MM.1S (cell line): Measurements from ENCODE around the gene ZNF638.

Experiments used
- DNase-seq: peaks from one replicate; pipeline ENCODE4 v3.0.0-alpha.2; 2015
- H2AFZ ChIP-seq: fragments of 300-600 bp; sonication (generic); 2 replicates; pipeline ENCODE4 v1.6.0; 2016; ENCODE audit warnings: antibody characterized with exemption, low read length
- H3F3A ChIP-seq: fragments of 300-600 bp; sonication (generic); 2 replicates; pipeline ENCODE4 v1.6.1; 2016; ENCODE audit warnings: mild to moderate bottlenecking, antibody characterized with exemption, low read length, moderate library complexity, mixed read lengths; ENCODE audit not compliant: insufficient read depth
- H3K27ac ChIP-seq: fragments of 300-600 bp; sonication (generic); 2 replicates; pipeline ENCODE4 v1.5.1; 2016; ENCODE audit warnings: mild to moderate bottlenecking, low read length
- H3K27me3 ChIP-seq: fragments of 300-600 bp; sonication (generic); replicated peaks from 2 replicates; pipeline ENCODE4 v1.6.0; 2016; ENCODE audit warnings: low read length; ENCODE audit not compliant: insufficient read depth
- H3K36me3 ChIP-seq: fragments of 300-600 bp; sonication (generic); replicated peaks from 2 replicates; pipeline ENCODE4 v1.6.1; 2016; ENCODE audit warnings: mild to moderate bottlenecking, low read length, mixed read lengths; ENCODE audit not compliant: insufficient read depth
- H3K4me1 ChIP-seq: fragments of 300-600 bp; sonication (generic); 2 replicates; pipeline ENCODE4 v1.6.1; 2016; ENCODE audit warnings: low read length, mixed read lengths
- H3K4me2 ChIP-seq: fragments of 300-600 bp; sonication (generic); 2 replicates; pipeline ENCODE4 v1.6.0; 2016; ENCODE audit warnings: low read depth, low read length
- H3K4me3 ChIP-seq: fragments of 300-600 bp; sonication (generic); 2 replicates; pipeline ENCODE4 v1.5.1; 2016; ENCODE audit warnings: low read length, mixed read lengths
- H3K79me2 ChIP-seq: fragments of 300-600 bp; sonication (generic); 2 replicates; pipeline ENCODE4 v1.6.1; 2016; ENCODE audit warnings: mixed run types, low read length, mixed read lengths
- H3K9ac ChIP-seq: fragments of 300-600 bp; sonication (generic); 2 replicates; pipeline ENCODE4 v1.6.1; 2016; ENCODE audit warnings: low read length, mixed read lengths
- H3K9me2 ChIP-seq: fragments of 300-600 bp; sonication (generic); replicated peaks from 2 replicates; pipeline ENCODE4 v1.6.1; 2016; ENCODE audit warnings: mild to moderate bottlenecking, low read length, mixed read lengths; ENCODE audit not compliant: insufficient read depth
- H3K9me3 ChIP-seq: fragments of 300-600 bp; sonication (generic); replicated peaks from 2 replicates; pipeline ENCODE4 v1.6.1; 2016; ENCODE audit warnings: mild to moderate bottlenecking, low read length, mixed read lengths; ENCODE audit not compliant: insufficient read depth
- H4K20me1 ChIP-seq: fragments of 300-600 bp; sonication (generic); 2 replicates; pipeline ENCODE4 v1.6.1; 2016; ENCODE audit warnings: mild to moderate bottlenecking, low read length, moderate library complexity, mixed read lengths; ENCODE audit not compliant: insufficient read depth
- EZH2 ChIP-seq: fragments of 300-600 bp; sonication (generic); optimal IDR thresholded peaks from 2 replicates; pipeline ENCODE3; 2017; ENCODE audit warnings: low read depth, mild to moderate bottlenecking, antibody characterized with exemption, low read length, mixed read lengths
- EZH2phosphoT487 ChIP-seq: fragments of 300-600 bp; sonication (generic); IDR thresholded peaks from 2 replicates; pipeline ENCODE4 v1.6.1; 2018; ENCODE audit warnings: antibody characterized with exemption, low read length
- TF ChIP-seq, protein P1 (sequence below): fragments of 300-600 bp; sonication (generic); IDR thresholded peaks from 2 replicates; pipeline ENCODE4 v1.5.1; 2016; ENCODE audit warnings: antibody characterized with exemption, low read length, mixed read lengths

ZNF638 gene

DNA sequence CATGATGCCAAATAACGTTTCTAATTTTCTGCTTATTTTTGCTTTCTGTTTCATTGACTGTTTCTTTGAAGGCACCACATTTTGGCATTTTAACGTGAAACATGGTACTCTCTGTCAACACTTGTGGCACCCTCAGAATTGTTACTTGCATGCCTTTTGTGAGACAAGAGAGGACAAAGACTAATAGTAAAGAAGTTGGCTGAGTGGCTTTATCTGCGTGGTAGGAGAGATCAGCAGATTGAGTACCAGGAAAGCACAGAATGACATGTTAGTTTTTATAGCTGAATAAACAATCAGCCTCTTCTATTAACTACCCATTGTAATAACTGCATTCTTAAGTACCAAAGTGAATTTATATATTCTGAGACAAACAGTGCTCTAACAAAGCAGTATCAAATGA is 8.6 kb downstream of the ZNF638 start:
- no peak overlapping the region for H3K4me3 ChIP-seq
- no peaks in the 10 kb centered on the region for H3K4me1 ChIP-seq
- no peak overlapping the region for H3K4me2 ChIP-seq
- H3K79me2 ChIP-seq: peaks cover 98% of the 10 kb centered on the region
- no peaks in the 10 kb centered on the region for H3F3A ChIP-seq
- H3K9ac ChIP-seq: no peak overlapping the region
- H3K9me3 ChIP-seq: no peaks in the 10 kb centered on the region
- H4K20me1 ChIP-seq: peaks cover 17% of the 10 kb centered on the region
- no peak for TF ChIP-seq EZH2
- TF ChIP-seq, protein P1, sequence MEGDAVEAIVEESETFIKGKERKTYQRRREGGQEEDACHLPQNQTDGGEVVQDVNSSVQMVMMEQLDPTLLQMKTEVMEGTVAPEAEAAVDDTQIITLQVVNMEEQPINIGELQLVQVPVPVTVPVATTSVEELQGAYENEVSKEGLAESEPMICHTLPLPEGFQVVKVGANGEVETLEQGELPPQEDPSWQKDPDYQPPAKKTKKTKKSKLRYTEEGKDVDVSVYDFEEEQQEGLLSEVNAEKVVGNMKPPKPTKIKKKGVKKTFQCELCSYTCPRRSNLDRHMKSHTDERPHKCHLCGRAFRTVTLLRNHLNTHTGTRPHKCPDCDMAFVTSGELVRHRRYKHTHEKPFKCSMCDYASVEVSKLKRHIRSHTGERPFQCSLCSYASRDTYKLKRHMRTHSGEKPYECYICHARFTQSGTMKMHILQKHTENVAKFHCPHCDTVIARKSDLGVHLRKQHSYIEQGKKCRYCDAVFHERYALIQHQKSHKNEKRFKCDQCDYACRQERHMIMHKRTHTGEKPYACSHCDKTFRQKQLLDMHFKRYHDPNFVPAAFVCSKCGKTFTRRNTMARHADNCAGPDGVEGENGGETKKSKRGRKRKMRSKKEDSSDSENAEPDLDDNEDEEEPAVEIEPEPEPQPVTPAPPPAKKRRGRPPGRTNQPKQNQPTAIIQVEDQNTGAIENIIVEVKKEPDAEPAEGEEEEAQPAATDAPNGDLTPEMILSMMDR: no peak
- TF ChIP-seq EZH2phosphoT487: no peak
- no peak overlapping the region for H2AFZ ChIP-seq
- H3K36me3 ChIP-seq: no peaks in the 10 kb centered on the region
- no peaks in the 10 kb centered on the region for H3K27me3 ChIP-seq
- no peaks in the 10 kb centered on the region for H3K9me2 ChIP-seq
- no peak overlapping the region for H3K27ac ChIP-seq
- DNase-seq: no peak

- Histone ChIP-seq H3K27ac (no peak overlapping the region), H4K20me1 (peaks cover 15% of the 10 kb centered on the region), H3K36me3 (no peaks in the 10 kb centered on the region), H2AFZ (no peak overlapping the region), H3K4me3 (no peak overlapping the region), H3K4me2 (no peak overlapping the region), H3K79me2 (peaks cover 96% of the 10 kb centered on the region), H3K4me1 (no peaks in the 10 kb centered on the region), H3K27me3 (no peaks in the 10 kb centered on the region), H3K9me3 (no peaks in the 10 kb centered on the region), H3K9me2 (no peaks in the 10 kb centered on the region), H3K9ac (no peak overlapping the region), H3F3A (no peaks in the 10 kb centered on the region)
- TF ChIP-seq EZH2phosphoT487 (no peak), EZH2 (no peak)
- TF ChIP-seq, protein P1: no peak
- no peak for DNase-seq
These were observed 10.1 kb downstream of the ZNF638 start for GRCh38 chr2:71341645-71342044.

GRCh38 chr2:71346065-71346464 is 14.5 kb downstream of the ZNF638 start:
- H3K4me3 ChIP-seq: no peak overlapping the region
- DNase-seq: no peak
- no peak overlapping the region for H3K4me2 ChIP-seq
- no peak overlapping the region for H3K27ac ChIP-seq
- H3K9ac ChIP-seq: no peak overlapping the region
- H3K9me3 ChIP-seq: no peaks in the 10 kb centered on the region
- H3K36me3 ChIP-seq: no peaks in the 10 kb centered on the region
- peaks cover 26% of the 10 kb centered on the region for H4K20me1 ChIP-seq
- no peaks in the 10 kb centered on the region for H3K9me2 ChIP-seq
- H3F3A ChIP-seq: no peaks in the 10 kb centered on the region
- no peaks in the 10 kb centered on the region for H3K27me3 ChIP-seq
- no peak overlapping the region for H2AFZ ChIP-seq
- TF ChIP-seq EZH2phosphoT487 (no peak), EZH2 (no peak)
- TF ChIP-seq, protein P1: no peak
- no peaks in the 10 kb centered on the region for H3K4me1 ChIP-seq
- peaks cover 92% of the 10 kb centered on the region for H3K79me2 ChIP-seq
